GM12865 (cell line): ENCODE results near the gene METAP2.

ENCODE experiments used
- DNase-seq: peaks from one replicate; pipeline ENCODE4 v3.0.0; 2010; ENCODE audit warnings: low read depth
- H3K4me3 ChIP-seq: 2 replicates; pipeline ENCODE4 v1.5.1; 2011; ENCODE audit warnings: mild to moderate bottlenecking, low read depth, low read length, control low read depth
- TF ChIP-seq, protein P1 (sequence below): IDR thresholded peaks from 2 replicates; pipeline ENCODE4 v1.5.1; 2011; ENCODE audit warnings: low read length, control low read depth, low read depth, inconsistent platforms; ENCODE audit not compliant: insufficient read depth; ENCODE audit errors: missing control alignments

The METAP2 gene

DNA sequence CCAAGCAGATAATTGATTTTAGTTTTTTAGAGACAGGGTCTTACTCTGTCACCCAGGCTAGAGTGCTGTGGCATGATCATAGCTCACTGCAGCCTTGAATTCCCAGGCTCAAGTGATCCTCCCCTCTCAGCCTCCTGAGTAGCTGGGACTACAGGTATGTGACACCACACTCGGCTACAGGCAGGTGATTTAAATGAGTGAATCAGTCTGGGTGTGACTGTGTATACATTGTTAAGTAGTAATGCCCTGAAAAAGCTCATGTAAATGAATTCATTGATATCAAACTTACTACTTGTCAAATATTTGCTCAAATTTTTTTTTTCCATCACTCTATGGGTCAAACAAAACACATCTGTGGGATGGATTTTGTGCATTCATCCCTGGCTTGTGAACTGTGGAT lies 83.7 kb downstream of the METAP2 start:
- TF ChIP-seq, protein P1, sequence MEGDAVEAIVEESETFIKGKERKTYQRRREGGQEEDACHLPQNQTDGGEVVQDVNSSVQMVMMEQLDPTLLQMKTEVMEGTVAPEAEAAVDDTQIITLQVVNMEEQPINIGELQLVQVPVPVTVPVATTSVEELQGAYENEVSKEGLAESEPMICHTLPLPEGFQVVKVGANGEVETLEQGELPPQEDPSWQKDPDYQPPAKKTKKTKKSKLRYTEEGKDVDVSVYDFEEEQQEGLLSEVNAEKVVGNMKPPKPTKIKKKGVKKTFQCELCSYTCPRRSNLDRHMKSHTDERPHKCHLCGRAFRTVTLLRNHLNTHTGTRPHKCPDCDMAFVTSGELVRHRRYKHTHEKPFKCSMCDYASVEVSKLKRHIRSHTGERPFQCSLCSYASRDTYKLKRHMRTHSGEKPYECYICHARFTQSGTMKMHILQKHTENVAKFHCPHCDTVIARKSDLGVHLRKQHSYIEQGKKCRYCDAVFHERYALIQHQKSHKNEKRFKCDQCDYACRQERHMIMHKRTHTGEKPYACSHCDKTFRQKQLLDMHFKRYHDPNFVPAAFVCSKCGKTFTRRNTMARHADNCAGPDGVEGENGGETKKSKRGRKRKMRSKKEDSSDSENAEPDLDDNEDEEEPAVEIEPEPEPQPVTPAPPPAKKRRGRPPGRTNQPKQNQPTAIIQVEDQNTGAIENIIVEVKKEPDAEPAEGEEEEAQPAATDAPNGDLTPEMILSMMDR, result no peak
- H3K4me3 ChIP-seq, result no peak overlapping the region
- DNase-seq, result no peak
